ENCODE results near the gene FYN. TPM values are rescaled to one million over a fixed set of nuclear protein-coding genes. Genes with fewer than 3 reads are reported as not detected.

The FYN gene
- total and polyA plus RNA-seq, 2 of the 4 experiments (the other 2 are of a cell fraction), result 30.8 to 36.4 TPM

- peak; percentile 59 for ATAC-seq (ENCODE audit: low read depth)
- Histone ChIP-seq H2BK120ac (ENCODE audit: low read depth, low read length) (peak overlapping the region; percentile 28; the same call in 1 of the 2 replicates), H4K91ac (ENCODE audit: insufficient read depth, low read depth, low read length) (no peak overlapping the region), H2AFZ (replicated peaks; ENCODE audit: low read length, poor library complexity) (no peak overlapping the region), H3K23ac (ENCODE audit: low read depth, low read length) (no peak overlapping the region), H3K36me3 (ENCODE audit: control insufficient read depth, insufficient read depth, low read length) (no peaks in the 10 kb centered on the region), H3K4me2 (ENCODE audit: low read depth, low read length) (no peak overlapping the region; the same call in 1 of the 2 replicates), H3K4me3 (ENCODE audit: insufficient read depth, low read depth, low read length) (no peak overlapping the region), H3K79me1 (ENCODE audit: low read depth in 1 of 2, low read length in 2 of 2) (no peaks in the 10 kb centered on the region), H3K27ac (ENCODE audit: insufficient read depth, low read length) (no peak overlapping the region), H3K18ac (ENCODE audit: low read depth, low read length) (no peak overlapping the region), H2AK5ac (ENCODE audit: low read depth, low read length) (no peak overlapping the region), H4K8ac (ENCODE audit: low read depth in 2 of 2, low read length in 2 of 2) (peak overlapping the region in 1 of 2 experiments; percentile 9; a peak in 1 of 4 replicates), H3K9ac (ENCODE audit: low read depth, low read length) (no peak overlapping the region), H2BK5ac (ENCODE audit: low read depth, low read length, poor library complexity, severe bottlenecking) (no peak overlapping the region), H3K56ac (ENCODE audit: extremely low read depth, insufficient read depth, low read length) (no peak overlapping the region), H3K4ac (ENCODE audit: low read depth, low read length) (0 out of 2 replicates have a peak overlapping the region, but pooled peaks have one; percentile 2), H3K27me3 (ENCODE audit: control insufficient read depth, insufficient read depth, low read length) (peaks cover 2% of the 10 kb centered on the region; the same call in 1 of the 2 replicates), H3K9me3 (ENCODE audit: control insufficient read depth, insufficient read depth, low read length) (peaks cover 2% of the 10 kb centered on the region; the same call in 1 of the 2 replicates), H2BK20ac (ENCODE audit: low read depth, low read length) (peak overlapping the region; percentile 43; the same call in 1 of the 2 replicates), H2BK15ac (ENCODE audit: low read depth, low read length) (no peak overlapping the region), H3K4me1 (ENCODE audit: control insufficient read depth, insufficient read depth, low read length) (peaks cover 3% of the 10 kb centered on the region; the same call in 1 of the 2 replicates), H3K14ac (replicated peaks; ENCODE audit: low read depth, low read length) (no peak overlapping the region), H2AK9ac (replicated peaks; ENCODE audit: low read depth, low read length, poor library complexity) (no peak overlapping the region), H4K5ac (ENCODE audit: low read depth, low read length) (no peak overlapping the region), H4K20me1 (ENCODE audit: insufficient read depth, low read length) (no peaks in the 10 kb centered on the region), H3K9me1 (ENCODE audit: insufficient read depth, low read length) (peaks cover 5% of the 10 kb centered on the region)
- ChIA-PET POLR2A (ENCODE audit: unreplicated experiment) (no interaction called here), CTCF (no interaction called here)
- dilution Hi-C loops (cut with HindIII; ENCODE audit: low sequenced_read_pairs, unreplicated experiment), result no loop called here
- DNase-seq, result peak; percentile 59
- TF ChIP-seq ELK1 (IDR thresholded peaks at IDR 0.05; ENCODE audit: borderline replicate concordance, low read depth, low read length) (no peak), CEBPB (IDR thresholded peaks at IDR 0.05; ENCODE audit: low read depth, low read length) (peak; percentile 88)
- BruUV-seq (replicated peaks), result no TSS peak
- in situ Hi-C loops (cut with MboI; ENCODE audit: low sequenced_read_pairs), result no loop called here
- intact Hi-C loops (cut with micrococcal nuclease), result loop anchor here (5.0 kb wide), 1 partner anchor 35 kb away; no protein-coding TSS in a partner anchor
Measured at GRCh38 chr6:111922454-111923297, 49.4 kb upstream of the FYN start.

All from IMR-90 (cell line).